Neural crest cell (in vitro differentiated cells): Measurements from ENCODE around the gene ZNF561. TPM values are rescaled to one million over a fixed set of nuclear protein-coding genes. Genes with fewer than 3 reads are reported as not detected.

ENCODE experiments used
- DNase-seq: peaks from one replicate; pipeline ENCODE4 v3.0.0; 2021; ENCODE audit warnings: low read depth, mixed read lengths, low spot score
- H3K27ac Mint-ChIP-seq: one replicate; pipeline ENCODE4 v1.8.0; 2021; ENCODE audit warnings: mild to moderate bottlenecking, mixed read lengths; ENCODE audit not compliant: unreplicated experiment
- H3K27me3 Mint-ChIP-seq: 2 replicates; pipeline ENCODE4 v1.8.0; 2021; ENCODE audit warnings: low read depth, mild to moderate bottlenecking, mixed read lengths
- H3K36me3 Mint-ChIP-seq: 2 replicates; pipeline ENCODE4 v1.8.0; 2021; ENCODE audit warnings: low read depth, mild to moderate bottlenecking, mixed read lengths
- H3K4me1 Mint-ChIP-seq: 2 replicates; pipeline ENCODE4 v1.8.0; 2021; ENCODE audit warnings: mixed read lengths
- H3K4me3 Mint-ChIP-seq: one replicate; pipeline ENCODE4 v1.8.0; 2021; ENCODE audit warnings: mild to moderate bottlenecking, mixed read lengths
- H3K9me3 Mint-ChIP-seq: 2 replicates; pipeline ENCODE4 v1.8.0; 2021; ENCODE audit warnings: mixed read lengths
- total RNA-seq: library from RNA; stranded (reverse); gene quantifications from 2 replicates; pipeline ENCODE4 v1.2.1, GENCODE V29; 2021
- TF ChIP-seq, protein P1 (sequence below): fragments of 200-600 bp; sonication (generic); conservative IDR thresholded peaks from 2 replicates; pipeline ENCODE4 v1.5.0; 2021; ENCODE audit warnings: antibody characterized with exemption, mild to moderate bottlenecking

ZNF561 gene
- total RNA-seq, 1 donor from 2014 or later = 63.9 TPM

DNA sequence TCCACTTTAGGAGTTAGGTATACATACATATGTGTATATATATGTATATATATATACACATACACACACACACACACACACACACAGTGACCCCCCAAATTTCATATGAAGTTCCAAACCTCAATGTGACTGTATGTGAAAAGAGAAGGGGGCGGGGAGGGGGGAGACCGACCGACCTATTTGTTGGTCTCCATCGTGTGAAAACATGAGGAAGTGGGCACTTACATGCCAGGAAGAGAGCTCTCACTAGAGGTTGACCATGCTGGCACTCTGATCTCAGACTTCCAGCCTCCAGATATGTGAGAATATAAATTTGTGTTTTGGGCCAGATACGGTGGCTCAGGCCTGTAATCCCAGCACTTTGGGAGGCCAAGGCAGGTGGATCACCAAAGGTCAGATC is 29.3 kb upstream of the ZNF561 start:
- Mint-ChIP-seq H3K36me3 (peaks cover 53% of the 10 kb centered on the region), H3K9me3 (peaks cover 19% of the 10 kb centered on the region), H3K27me3 (no peaks in the 10 kb centered on the region), H3K4me1 (no peaks in the 10 kb centered on the region), H3K27ac (no peak overlapping the region), H3K4me3 (no peak overlapping the region)
- TF ChIP-seq, protein P1, sequence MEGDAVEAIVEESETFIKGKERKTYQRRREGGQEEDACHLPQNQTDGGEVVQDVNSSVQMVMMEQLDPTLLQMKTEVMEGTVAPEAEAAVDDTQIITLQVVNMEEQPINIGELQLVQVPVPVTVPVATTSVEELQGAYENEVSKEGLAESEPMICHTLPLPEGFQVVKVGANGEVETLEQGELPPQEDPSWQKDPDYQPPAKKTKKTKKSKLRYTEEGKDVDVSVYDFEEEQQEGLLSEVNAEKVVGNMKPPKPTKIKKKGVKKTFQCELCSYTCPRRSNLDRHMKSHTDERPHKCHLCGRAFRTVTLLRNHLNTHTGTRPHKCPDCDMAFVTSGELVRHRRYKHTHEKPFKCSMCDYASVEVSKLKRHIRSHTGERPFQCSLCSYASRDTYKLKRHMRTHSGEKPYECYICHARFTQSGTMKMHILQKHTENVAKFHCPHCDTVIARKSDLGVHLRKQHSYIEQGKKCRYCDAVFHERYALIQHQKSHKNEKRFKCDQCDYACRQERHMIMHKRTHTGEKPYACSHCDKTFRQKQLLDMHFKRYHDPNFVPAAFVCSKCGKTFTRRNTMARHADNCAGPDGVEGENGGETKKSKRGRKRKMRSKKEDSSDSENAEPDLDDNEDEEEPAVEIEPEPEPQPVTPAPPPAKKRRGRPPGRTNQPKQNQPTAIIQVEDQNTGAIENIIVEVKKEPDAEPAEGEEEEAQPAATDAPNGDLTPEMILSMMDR = no peak
- no peak for DNase-seq

- peaks cover 34% of the 10 kb centered on the region for H3K36me3 Mint-ChIP-seq
- no peaks in the 10 kb centered on the region for H3K27me3 Mint-ChIP-seq
- H3K9me3 Mint-ChIP-seq = peaks cover 5% of the 10 kb centered on the region
- no peak for DNase-seq
- H3K4me3 Mint-ChIP-seq = no peak overlapping the region
- H3K27ac Mint-ChIP-seq = no peak overlapping the region
- TF ChIP-seq, protein P1 = no peak
- H3K4me1 Mint-ChIP-seq = peaks cover 7% of the 10 kb centered on the region
These were observed 24.4 kb upstream of the ZNF561 start for GRCh38 chr19:9645472-9645871.

GRCh38 chr19:9644472-9644871 is 23.4 kb upstream of the ZNF561 start:
- peaks cover 28% of the 10 kb centered on the region for H3K36me3 Mint-ChIP-seq
- H3K4me3 Mint-ChIP-seq = no peak overlapping the region
- TF ChIP-seq, protein P1 = no peak
- H3K9me3 Mint-ChIP-seq = peaks cover 5% of the 10 kb centered on the region
- H3K27ac Mint-ChIP-seq = no peak overlapping the region
- DNase-seq = no peak
- H3K4me1 Mint-ChIP-seq = peaks cover 12% of the 10 kb centered on the region
- no peaks in the 10 kb centered on the region for H3K27me3 Mint-ChIP-seq

- H3K27ac Mint-ChIP-seq = no peak overlapping the region
- peaks cover 21% of the 10 kb centered on the region for H3K36me3 Mint-ChIP-seq
- no peaks in the 10 kb centered on the region for H3K27me3 Mint-ChIP-seq
- H3K4me3 Mint-ChIP-seq = no peak overlapping the region
- peaks cover 5% of the 10 kb centered on the region for H3K9me3 Mint-ChIP-seq
- TF ChIP-seq, protein P1 = no peak
- H3K4me1 Mint-ChIP-seq = peaks cover 12% of the 10 kb centered on the region
- no peak for DNase-seq
These were observed 20.8 kb upstream of the ZNF561 start for GRCh38 chr19:9641810-9642209.

DNA sequence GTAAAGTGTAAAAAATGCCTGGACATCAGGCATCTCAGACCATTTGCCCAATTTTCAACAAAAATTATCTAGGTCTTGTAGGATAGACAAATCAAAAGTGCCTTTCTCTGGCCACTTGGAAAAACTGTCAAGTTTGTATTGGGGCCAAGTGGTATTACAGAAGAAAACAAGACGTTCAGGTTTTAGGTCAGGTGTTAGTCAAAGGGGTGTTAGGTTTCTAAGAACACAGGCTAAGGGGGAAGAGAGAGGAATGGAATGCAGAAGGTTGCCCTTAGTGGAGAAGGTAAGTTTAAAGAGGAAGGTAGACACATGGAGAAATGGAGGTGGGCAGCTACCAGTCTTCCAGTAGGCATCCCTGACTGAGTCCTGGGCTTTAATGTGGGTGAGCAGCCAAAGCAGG is 19.9 kb upstream of the ZNF561 start:
- DNase-seq = no peak
- no peaks in the 10 kb centered on the region for H3K27me3 Mint-ChIP-seq
- peaks cover 21% of the 10 kb centered on the region for H3K36me3 Mint-ChIP-seq
- H3K9me3 Mint-ChIP-seq = peaks cover 5% of the 10 kb centered on the region
- H3K4me3 Mint-ChIP-seq = no peak overlapping the region
- no peak overlapping the region for H3K27ac Mint-ChIP-seq
- H3K4me1 Mint-ChIP-seq = peaks cover 12% of the 10 kb centered on the region
- TF ChIP-seq, protein P1 = no peak

- no peak overlapping the region for H3K27ac Mint-ChIP-seq
- H3K27me3 Mint-ChIP-seq = no peaks in the 10 kb centered on the region
- TF ChIP-seq, protein P1 = no peak
- no peaks in the 10 kb centered on the region for H3K9me3 Mint-ChIP-seq
- H3K4me3 Mint-ChIP-seq = no peak overlapping the region
- peaks cover 10% of the 10 kb centered on the region for H3K4me1 Mint-ChIP-seq
- no peak for DNase-seq
- H3K36me3 Mint-ChIP-seq = peaks cover 24% of the 10 kb centered on the region
These were observed 15.0 kb upstream of the ZNF561 start for GRCh38 chr19:9636018-9636417.
